ENCODE data around the gene EIF2D.
"Not testable (repeated sequence)": the region's sequence is repeated elsewhere in the genome, so short reads cannot be mapped to it uniquely, and the experiment has no call there.

The EIF2D gene

GRCh38 chr1:206635080-206635977 lies 23.1 kb upstream of the EIF2D start, which contains the start of gene DYRK3:
DYRK3 (plus strand) TSS chr1:206635536; CDS start chr1:206635704, 168 bp downstream.
- DNase-seq, result peak; percentile 97 to 99 (median 98)

DNA sequence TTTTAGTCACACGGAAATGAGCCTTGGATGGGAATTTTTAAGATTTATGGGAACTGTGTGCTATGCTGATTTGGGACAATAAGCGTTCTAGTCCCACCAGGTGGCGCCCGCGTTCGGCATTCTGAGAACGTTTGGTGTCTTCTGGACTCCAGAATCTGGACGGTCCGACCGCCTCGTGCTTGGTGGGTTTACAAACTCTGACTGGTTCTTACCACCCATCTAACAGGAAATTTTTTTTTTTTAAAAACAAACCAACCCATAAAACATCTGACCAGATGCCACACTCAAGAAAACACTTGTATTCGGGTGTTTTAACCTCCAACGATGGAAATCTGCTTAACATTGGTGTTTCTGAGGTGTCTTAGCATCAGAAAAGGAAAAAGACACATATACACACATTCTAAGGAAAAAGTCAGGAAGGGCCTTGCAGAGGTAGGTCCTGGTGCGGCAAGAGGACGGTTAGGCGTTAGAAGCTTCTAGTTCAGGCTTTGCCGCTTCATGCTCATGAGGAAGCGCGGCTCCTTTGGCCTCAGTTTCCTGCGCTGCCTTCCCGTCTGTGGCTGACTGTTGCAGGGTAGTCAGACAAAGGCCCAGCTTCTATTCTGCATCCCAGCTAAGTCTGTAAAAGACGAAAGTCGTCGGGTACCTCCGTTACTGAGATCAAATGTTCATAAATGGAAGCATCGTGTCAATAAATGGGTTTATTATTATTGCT lies 22.3 kb upstream of the EIF2D start:
- peak; percentile 99 to 100 (median 100) for DNase-seq

- peak; percentile 62 to 69 (median 69) for DNase-seq
These were observed 21.4 kb upstream of the EIF2D start for GRCh38 chr1:206633708-206634121.

- DNase-seq, result peak; percentile 64 to 72 (median 67)
These were observed 18.8 kb upstream of the EIF2D start for GRCh38 chr1:206631085-206631509.

DNA sequence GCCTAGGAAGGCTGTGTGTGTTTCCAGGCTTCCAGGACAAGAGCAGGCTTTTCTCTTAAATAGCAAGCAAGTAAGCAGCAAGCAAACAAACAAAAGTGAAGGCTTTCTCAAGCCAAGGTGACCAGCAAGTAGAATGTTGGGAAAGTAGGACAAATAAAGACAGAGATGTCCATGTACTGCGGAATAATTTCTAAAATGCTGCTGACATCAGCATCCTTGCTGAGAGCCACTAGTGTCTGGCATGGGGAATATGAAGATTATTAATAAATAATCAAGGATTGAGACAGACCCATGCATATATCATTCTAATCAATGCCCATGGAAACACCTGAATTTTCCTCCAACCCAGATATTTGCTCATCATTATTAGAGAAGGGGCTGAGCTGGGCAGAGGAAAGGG lies 16.7 kb upstream of the EIF2D start:
- no peak for DNase-seq

DNA sequence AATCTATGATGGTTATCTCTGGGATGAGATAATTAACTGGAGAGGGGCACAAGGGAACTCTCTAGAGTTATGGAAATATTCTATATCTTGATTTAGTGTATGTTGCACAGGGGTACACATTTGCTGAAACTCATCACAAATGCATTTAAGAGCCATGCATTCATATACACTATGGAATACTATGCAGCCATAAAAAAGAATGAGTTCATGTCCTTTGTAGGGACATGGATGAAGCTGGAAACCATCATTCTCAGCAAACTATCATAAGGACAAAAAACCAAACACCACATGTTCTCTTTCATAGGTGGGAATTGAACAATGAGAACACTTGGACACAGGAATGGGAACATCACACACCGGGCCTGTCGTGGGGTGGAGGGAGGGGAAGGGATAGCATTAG lies 14.1 kb upstream of the EIF2D start:
- not testable (repeated sequence) for DNase-seq

GRCh38 chr1:206609229-206609991 lies 2.9 kb downstream of the EIF2D start:
- no peak for DNase-seq

- peak; percentile 53 to 67 (median 63) for DNase-seq
These were observed 4.1 kb downstream of the EIF2D start for GRCh38 chr1:206608108-206608698.

DNA sequence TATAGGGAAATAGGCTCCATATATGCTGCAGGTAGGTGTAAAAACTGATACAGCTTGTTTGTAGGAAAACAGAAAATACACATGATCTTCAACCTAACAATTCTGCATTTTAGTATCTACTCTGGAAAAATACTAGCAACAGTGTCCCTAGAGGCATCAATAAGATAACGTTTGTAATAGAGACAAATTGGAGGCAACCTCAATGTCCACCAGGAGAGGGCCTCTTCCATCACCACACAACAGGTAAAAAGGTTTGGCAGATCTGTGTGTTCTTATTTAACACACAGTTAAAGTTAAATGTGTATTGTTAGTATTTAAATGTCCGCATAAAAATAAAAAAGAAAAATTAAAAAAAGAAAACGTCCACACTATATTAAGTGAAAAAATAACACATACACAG lies 5.4 kb downstream of the EIF2D start:
- DNase-seq, result no peak

- no peak for DNase-seq
These were observed 7.4 kb downstream of the EIF2D start for GRCh38 chr1:206604861-206605260.

GRCh38 chr1:206600527-206600926 lies 11.7 kb downstream of the EIF2D start:
- DNase-seq, result no peak

DNA sequence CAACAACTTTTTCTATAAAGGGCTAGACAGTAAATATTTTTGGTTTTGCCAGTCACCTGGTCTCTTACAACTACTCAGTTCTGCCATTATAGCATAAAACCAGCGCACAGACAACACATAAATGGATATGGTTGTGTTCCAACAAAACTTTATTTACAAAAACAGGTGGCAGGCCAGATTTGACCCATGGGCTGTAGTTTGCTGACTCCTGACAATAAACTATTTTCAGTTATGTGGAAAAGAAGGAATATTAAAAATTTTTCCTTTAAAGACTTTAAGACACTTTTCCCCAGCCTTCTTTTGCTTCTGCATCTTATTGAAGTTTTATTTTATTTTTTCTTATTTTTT lies 16.0 kb downstream of the EIF2D start:
- no peak for DNase-seq

DNA sequence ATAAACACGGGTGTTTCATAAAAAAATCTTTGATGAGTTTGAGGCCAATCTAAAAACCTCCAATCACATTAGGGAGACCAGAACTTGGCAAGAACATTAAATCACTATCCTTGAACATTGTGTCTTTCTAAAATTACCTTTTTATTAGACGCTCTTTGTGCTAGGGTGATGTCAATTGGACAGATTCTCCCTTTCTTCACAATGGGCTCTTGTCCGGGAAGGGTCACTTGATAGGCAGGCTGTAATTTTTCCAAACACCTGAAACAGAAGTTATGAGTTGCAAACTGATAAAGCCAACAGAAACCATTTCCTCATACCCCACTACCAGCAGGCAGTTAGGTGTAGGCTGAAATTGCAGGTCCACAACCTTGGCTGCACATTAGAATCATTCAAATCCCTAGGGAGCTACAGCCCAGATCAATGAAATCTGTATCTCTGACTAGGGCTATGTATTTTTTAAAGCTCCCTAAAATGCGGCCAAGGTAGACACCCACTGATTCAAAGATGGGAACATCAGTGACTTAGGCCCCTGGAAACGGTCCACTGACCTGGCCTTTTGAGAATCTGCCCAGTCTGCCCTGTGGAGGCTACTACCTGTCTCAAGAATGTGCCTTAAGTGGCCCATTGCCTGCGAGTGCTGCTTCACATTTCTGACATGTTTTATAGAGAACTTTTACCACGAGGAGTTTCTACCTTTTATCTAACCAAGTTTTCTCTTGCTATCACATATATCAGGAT lies 16.5 kb downstream of the EIF2D start:
- no peak for DNase-seq

GRCh38 chr1:206593351-206593925 lies 18.8 kb downstream of the EIF2D start:
- no peak for DNase-seq

DNA sequence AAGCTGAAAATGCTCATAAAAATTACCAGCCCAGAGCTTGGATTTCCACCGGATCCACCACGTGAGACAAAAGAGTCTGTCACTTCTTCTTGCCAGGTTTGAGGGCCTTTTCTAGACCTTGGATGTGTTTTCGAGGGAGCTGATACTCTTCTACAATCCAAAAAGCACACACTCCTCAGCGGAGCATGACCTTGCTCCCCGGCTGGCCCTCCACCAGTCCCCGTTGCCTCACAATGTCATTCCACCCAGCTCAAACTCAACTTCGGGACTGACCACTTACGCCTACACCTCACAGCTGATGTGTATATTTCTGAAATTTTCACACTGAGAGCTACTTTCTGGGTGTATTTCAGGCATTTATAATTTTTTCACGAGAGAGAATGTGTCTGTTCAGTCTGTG lies 20.6 kb downstream of the EIF2D start:
- no peak for DNase-seq

- no peak for DNase-seq
These were observed 21.0 kb downstream of the EIF2D start for GRCh38 chr1:206591226-206591625.

DNA sequence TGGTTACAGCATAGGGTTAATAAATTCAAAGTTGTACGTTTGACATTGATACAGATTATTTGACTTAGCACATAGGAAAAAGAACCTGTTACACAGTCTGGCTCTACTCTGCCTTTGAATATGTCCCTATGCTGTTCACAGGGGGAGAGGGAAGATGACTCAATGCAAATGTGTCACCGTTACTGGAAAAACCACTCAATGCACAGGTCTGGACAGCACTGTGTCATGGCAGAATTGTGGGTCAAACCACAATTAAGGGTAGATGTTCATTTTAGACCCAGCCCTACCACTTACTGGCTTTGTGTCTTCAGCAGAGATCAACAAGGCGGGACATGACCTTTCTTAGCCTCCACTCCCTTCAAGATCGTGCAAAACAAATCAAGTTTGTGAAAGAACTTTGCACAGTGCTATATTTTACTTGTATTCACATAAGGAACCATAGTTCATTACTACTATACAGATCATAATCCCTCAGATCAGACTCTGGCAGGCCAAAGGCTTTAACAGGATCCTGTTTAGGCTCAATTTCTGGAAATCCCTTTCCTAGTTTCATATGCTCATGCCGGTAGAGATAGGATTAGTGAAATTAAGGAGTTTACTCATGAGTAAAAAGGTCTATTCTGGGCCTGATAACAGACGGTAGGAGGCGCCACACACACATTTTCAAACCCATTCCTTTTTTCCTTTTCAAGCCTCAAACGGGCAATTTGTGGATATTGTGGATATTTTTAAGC lies 22.1 kb downstream of the EIF2D start:
- peak; percentile 61 to 81 (median 69) for DNase-seq

- no peak for DNase-seq
These were observed 23.1 kb downstream of the EIF2D start for GRCh38 chr1:206589206-206589605.

- DNase-seq, result no peak
These were observed 23.8 kb downstream of the EIF2D start for GRCh38 chr1:206588492-206588891.

DNA sequence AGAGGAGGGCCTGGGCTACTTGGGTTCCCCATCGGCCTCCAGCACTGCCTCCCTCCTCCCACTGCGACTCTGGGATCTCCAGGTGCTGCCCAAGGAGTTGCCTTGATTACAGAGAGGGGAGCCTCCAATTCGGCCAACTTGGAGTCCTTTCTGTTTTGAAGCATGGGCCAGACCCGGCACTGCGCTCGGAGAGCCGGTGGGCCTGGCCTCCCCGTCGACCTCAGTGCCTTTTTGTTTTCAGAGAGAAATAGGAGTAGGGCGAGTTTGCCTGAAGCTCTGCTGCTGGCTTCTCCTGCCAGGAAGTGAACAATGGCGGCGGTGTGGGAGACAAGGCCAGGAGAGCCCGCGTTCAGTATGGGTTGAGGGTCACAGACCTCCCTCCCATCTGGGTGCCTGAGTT lies 24.4 kb downstream of the EIF2D start:
- DNase-seq, result no peak
